CD4-positive, alpha-beta T cell treated with Interleukin-4 for 4 hours (primary cell): ENCODE measurements around the gene BACH1.
"Not testable (repeated sequence)": the region's sequence is repeated elsewhere in the genome, so short reads cannot be mapped to it uniquely, and the experiment has no call there.

ENCODE experiments used
- DNase-seq: peaks from one replicate; pipeline ENCODE4 v3.0.0-alpha.2; 2020

The BACH1 gene

GRCh38 chr21:29349702-29350101, 51.0 kb downstream of the BACH1 start:
- no peak for DNase-seq

- DNase-seq = no peak
These were observed 51.6 kb downstream of the BACH1 start for GRCh38 chr21:29350246-29350779.

GRCh38 chr21:29351691-29352090, 53.0 kb downstream of the BACH1 start:
- DNase-seq = no peak

GRCh38 chr21:29355043-29355710, 56.5 kb downstream of the BACH1 start:
- not testable (repeated sequence) for DNase-seq

- DNase-seq = not testable (repeated sequence)
These were observed 57.6 kb downstream of the BACH1 start for GRCh38 chr21:29356291-29356690.

- not testable (repeated sequence) for DNase-seq
These were observed 58.1 kb downstream of the BACH1 start for GRCh38 chr21:29356810-29357209.

- no peak for DNase-seq
These were observed 61.0 kb downstream of the BACH1 start for GRCh38 chr21:29359718-29360117.

- DNase-seq = no peak
These were observed 62.4 kb downstream of the BACH1 start for GRCh38 chr21:29360799-29361765.

GRCh38 chr21:29362758-29363157, 64.0 kb downstream of the BACH1 start:
- DNase-seq = no peak

GRCh38 chr21:29365661-29366265, 67.0 kb downstream of the BACH1 start:
- no peak for DNase-seq

GRCh38 chr21:29366532-29366931, 67.8 kb downstream of the BACH1 start:
- DNase-seq = no peak

- DNase-seq = no peak
These were observed 68.6 kb downstream of the BACH1 start for GRCh38 chr21:29367335-29367734.

- no peak for DNase-seq
These were observed 70.2 kb downstream of the BACH1 start for GRCh38 chr21:29368906-29369305.

GRCh38 chr21:29371464-29371863, 72.7 kb downstream of the BACH1 start:
- DNase-seq = no peak

GRCh38 chr21:29372063-29372802, 73.5 kb downstream of the BACH1 start:
- peak; percentile 76 for DNase-seq

- no peak for DNase-seq
These were observed 75.8 kb downstream of the BACH1 start for GRCh38 chr21:29374481-29374880.

- DNase-seq = peak; percentile 50
These were observed 77.8 kb downstream of the BACH1 start for GRCh38 chr21:29376556-29376955.

GRCh38 chr21:29377266-29377665, 78.5 kb downstream of the BACH1 start:
- no peak for DNase-seq

GRCh38 chr21:29378832-29379231, 80.1 kb downstream of the BACH1 start:
- DNase-seq = no peak

GRCh38 chr21:29379517-29380054, 80.9 kb downstream of the BACH1 start:
- DNase-seq = no peak

- no peak for DNase-seq
These were observed 83.4 kb downstream of the BACH1 start for GRCh38 chr21:29382030-29382654.
